Testis (tissue), 2 donors: Measurements from ENCODE around the gene MANF.

Source experiments
- POLR2A ChIP-seq: fragments of 450-650 bp; IDR thresholded peaks from one replicate; pipeline ENCODE4 v1.6.1; 2017; ENCODE audit warnings: antibody characterized with exemption, mild to moderate bottlenecking, moderate library complexity
- TF ChIP-seq, protein P1 (sequence below), 3 experiments: fragments of 450-650 bp in 2 of 3; fragments of 200-600 bp in 1 of 3; sonication (generic) in 1 of 3; IDR thresholded peaks; one replicate each; pipeline ENCODE4 v1.5.1; 2016 to 2019; ENCODE audit warnings: antibody characterized with exemption in 3 of 3, mild to moderate bottlenecking in 2 of 3, moderate library complexity in 1 of 3

- TF ChIP-seq, protein P1, sequence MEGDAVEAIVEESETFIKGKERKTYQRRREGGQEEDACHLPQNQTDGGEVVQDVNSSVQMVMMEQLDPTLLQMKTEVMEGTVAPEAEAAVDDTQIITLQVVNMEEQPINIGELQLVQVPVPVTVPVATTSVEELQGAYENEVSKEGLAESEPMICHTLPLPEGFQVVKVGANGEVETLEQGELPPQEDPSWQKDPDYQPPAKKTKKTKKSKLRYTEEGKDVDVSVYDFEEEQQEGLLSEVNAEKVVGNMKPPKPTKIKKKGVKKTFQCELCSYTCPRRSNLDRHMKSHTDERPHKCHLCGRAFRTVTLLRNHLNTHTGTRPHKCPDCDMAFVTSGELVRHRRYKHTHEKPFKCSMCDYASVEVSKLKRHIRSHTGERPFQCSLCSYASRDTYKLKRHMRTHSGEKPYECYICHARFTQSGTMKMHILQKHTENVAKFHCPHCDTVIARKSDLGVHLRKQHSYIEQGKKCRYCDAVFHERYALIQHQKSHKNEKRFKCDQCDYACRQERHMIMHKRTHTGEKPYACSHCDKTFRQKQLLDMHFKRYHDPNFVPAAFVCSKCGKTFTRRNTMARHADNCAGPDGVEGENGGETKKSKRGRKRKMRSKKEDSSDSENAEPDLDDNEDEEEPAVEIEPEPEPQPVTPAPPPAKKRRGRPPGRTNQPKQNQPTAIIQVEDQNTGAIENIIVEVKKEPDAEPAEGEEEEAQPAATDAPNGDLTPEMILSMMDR (IDR thresholded peaks at IDR 0.05): no peak
- no peak for TF ChIP-seq POLR2A
Measured at GRCh38 chr3:51358981-51359380, 26.1 kb upstream of the MANF start.
